DMS53 treated with DMSO at 0.1 percent for 48 hours (cell line): Measurements from ENCODE around the gene RASAL3.
A peak's percentile ranks its signal among the peaks of the same experiment; 100 is the strongest.
"Not testable (repeated sequence)": the region's sequence is repeated elsewhere in the genome, so short reads cannot be mapped to it uniquely, and the experiment has no call there.

Source experiments
- DNase-seq: peaks from one replicate; lab custom pipeline; 2025; ENCODE audit not compliant: unreplicated experiment; lab: John Stamatoyannopoulos, UW

The RASAL3 gene

GRCh38 chr19:15421136-15421695 lies 43.1 kb downstream of the RASAL3 start:
- no peak for DNase-seq

- DNase-seq, result peak; percentile 4
These were observed 44.8 kb downstream of the RASAL3 start for GRCh38 chr19:15419413-15420025.

- DNase-seq, result peak; percentile 94
These were observed 45.5 kb downstream of the RASAL3 start, which contains the start of gene AKAP8L for GRCh38 chr19:15418579-15419412. AKAP8L (minus strand) TSS chr19:15418988; CDS start chr19:15418923, 65 bp downstream.

- DNase-seq, result no peak
These were observed 46.1 kb downstream of the RASAL3 start for GRCh38 chr19:15418231-15418578.

- DNase-seq, result no peak
These were observed 46.6 kb downstream of the RASAL3 start for GRCh38 chr19:15417699-15418098.

GRCh38 chr19:15412832-15413231 lies 51.5 kb downstream of the RASAL3 start:
- DNase-seq, result no peak

- not testable (repeated sequence) for DNase-seq
These were observed 53.0 kb downstream of the RASAL3 start for GRCh38 chr19:15411351-15411750.

GRCh38 chr19:15404780-15405211 lies 59.5 kb downstream of the RASAL3 start:
- DNase-seq, result no peak

- no peak for DNase-seq
These were observed 60.1 kb downstream of the RASAL3 start for GRCh38 chr19:15404097-15404779.

GRCh38 chr19:15403151-15403531 lies 61.2 kb downstream of the RASAL3 start:
- DNase-seq, result no peak

- DNase-seq, result no peak
These were observed 61.8 kb downstream of the RASAL3 start for GRCh38 chr19:15402411-15403150.
